HG03159 (cell line): ENCODE data around the gene GADD45B.

Source experiments
- ATAC-seq: cut with Tn5 transposase; IDR thresholded peaks from one replicate; pipeline ENCODE4 v1.9.1; 2021; ENCODE audit warnings: mild to moderate bottlenecking, moderate library complexity; ENCODE audit not compliant: unreplicated experiment

The GADD45B gene, protein sequence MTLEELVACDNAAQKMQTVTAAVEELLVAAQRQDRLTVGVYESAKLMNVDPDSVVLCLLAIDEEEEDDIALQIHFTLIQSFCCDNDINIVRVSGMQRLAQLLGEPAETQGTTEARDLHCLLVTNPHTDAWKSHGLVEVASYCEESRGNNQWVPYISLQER

DNA sequence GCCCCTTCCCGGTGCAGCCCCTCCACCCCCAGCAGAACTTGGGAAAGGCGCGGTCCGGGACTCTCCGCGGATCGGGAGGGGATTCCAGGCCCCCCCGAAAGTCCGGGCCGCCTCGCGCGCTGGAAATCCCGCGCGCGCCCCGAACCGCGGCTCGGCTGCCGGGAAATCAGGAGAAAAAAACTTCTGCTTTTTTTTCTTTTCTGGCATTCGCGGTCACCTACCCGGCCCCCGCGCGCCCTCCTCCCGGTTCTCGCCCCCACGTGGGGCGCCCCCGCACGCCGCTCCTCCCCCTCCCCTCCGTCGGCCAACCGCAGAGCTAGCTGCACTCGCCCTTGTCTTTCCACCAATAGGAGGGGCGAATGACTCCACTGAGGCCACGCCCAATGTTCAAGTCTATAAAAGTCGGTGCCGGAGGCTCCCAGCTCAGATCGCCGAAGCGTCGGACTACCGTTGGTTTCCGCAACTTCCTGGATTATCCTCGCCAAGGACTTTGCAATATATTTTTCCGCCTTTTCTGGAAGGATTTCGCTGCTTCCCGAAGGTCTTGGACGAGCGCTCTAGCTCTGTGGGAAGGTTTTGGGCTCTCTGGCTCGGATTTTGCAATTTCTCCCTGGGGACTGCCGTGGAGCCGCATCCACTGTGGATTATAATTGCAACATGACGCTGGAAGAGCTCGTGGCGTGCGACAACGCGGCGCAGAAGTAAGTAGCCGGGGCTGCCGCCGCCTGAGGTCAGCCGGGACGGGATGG, at the start of gene GADD45B:
Gene GADD45B, plus strand, starts transcription at position 426 of the 749 bp plus-strand sequence. Its CDS starts 232 bp downstream, at position 658.
- peak; percentile 54 for ATAC-seq

- peak; percentile 10 for ATAC-seq
These were observed 49.1 kb upstream of the GADD45B start for GRCh38 chr19:2426611-2427428.

DNA sequence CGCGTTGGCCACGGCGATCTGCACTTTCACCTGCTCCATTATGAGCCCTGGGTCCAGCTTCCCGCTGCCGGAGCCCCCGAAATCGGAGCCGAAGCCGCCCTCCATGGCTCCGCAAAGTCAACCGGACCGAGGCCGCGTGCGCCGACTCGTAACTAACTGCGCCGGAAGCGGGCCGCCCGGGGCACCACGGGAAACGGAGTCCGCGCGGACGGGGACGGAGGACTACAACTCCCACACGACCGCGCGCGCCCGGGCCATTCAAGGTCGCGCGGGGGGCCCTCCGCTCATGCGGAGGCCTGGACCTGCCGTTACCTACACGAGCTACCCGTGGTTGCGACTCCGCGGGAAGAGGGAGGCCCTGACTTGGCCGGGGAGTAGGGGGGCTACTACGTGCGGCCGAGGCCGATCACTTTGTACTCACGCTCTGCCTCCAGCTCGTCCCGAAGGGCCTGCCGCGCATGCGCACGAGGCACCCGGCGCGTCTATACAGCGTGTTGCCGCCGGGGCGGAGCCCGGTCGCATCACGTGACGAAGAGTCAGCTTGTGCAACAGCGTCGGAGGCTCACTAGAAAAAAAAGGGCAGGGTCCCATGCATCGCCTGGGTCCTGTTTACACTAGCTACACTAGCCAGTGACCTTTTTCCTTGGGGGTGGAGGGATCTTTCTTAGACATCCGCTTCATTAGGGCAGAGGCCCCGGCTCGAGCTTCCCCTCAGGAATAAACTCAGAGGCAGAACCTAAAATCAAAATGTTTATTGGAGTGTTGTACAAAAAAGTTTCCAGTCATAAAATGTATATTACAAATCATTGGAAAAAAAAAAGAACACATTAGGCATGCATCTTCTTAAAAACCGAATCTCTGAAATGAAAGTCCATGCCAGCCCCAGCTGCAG, 48.3 kb upstream of the GADD45B start, which contains the start of gene TIMM13:
Gene TIMM13, minus strand, starts transcription at position 158 of the 892 bp plus-strand sequence. Its CDS starts 53 bp downstream, at position 105.
- ATAC-seq, result peak; percentile 80

GRCh38 chr19:2428321-2428690, 47.6 kb upstream of the GADD45B start:
- no peak for ATAC-seq

DNA sequence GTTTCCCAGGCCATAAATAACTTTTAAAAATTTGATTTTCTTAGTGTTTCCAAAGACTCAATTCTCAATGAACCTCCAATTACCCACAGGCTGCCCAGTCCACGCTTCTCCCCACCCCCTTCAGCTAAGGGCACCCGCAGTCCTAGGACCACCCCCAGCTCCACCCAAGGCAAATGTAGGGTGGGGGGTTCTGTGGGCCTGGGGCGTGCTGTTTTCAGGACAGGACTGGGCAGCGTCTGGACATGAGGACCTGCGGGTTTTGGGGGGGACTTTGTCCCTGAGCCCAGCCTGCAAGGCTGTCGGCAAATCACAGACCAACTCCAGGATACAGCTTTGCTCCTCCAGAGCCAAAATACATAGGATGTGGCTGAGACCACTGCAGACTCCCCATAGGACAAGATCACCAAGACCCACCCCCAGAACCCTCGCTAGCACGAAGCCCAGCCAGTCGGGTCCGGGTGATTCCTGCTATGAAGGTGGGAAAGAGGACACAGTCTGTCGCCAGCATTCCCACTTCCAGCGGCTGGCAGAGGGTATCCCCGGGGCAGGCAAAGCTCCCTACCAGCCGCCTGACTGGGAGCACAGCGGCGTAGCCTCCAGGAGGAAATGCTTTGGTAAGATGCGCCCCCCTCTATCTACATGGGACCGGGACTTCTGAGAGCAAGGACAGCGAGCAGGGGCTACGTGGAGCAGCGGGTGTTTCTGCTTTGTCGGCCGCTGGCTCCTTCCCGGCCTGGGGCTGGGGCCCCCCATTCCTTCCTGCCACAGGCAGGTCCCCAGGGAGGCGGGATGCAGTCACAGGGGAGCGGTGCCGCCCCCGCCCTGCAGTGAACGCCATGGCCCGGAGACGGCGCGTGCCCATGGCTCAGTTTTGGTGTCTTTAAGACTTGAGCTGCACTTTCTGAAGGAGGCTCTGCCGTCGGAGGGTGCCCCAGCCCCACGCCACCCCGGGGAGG, 46.9 kb upstream of the GADD45B start:
- no peak for ATAC-seq

DNA sequence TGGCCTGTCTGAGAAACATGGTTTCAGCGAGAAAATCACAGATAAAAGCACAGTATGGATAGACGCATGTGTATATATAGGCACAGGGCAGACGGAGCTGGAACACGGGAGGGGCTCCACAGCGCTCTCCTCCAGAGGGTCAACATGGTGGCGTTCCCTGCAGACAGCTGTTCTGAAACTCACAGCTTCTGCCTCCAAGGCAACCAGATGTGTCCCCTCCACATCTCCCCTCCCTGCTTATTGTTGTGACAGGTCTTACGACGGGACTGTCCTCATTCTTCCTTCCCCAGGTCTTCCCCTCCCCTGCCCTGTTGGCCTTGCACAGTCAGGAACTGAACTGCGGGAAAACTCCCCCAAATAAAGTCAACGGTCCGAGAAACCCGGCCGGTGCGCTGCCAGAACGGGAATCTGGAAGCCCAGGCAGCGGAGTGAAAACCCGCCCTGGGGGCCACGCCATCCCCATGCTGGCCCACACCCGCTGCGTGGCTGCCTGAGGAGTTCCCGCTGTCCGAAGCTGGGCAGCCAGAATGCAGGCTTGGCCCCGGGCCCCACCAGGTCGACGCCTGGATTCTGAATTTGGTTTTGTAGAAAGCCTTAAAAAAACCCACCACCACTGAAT, 45.9 kb upstream of the GADD45B start:
- no peak for ATAC-seq

- no peak for ATAC-seq
These were observed 44.4 kb upstream of the GADD45B start for GRCh38 chr19:2431318-2432055.

- no peak for ATAC-seq
These were observed 43.6 kb upstream of the GADD45B start for GRCh38 chr19:2432131-2432848.

DNA sequence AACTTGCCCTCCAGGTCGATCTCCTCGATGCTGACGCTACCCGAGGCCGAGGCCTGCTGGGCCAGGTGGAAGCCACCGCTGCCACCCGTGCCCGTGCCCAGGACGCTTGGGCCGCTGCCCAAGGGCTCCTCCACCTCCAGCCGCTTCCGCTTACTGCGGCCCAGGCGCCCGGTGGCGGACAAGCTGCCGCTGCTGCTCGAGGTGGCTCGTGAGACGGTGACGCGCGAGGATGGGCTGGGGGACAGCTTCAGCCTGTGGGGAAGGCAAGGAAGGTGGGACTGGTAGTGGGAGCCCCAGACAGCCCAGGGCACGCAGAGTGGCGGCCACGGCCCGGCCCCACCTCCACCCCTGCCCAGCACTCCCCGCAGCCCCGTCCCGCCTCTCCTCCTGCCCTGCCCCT, 42.1 kb upstream of the GADD45B start:
- no peak for ATAC-seq

DNA sequence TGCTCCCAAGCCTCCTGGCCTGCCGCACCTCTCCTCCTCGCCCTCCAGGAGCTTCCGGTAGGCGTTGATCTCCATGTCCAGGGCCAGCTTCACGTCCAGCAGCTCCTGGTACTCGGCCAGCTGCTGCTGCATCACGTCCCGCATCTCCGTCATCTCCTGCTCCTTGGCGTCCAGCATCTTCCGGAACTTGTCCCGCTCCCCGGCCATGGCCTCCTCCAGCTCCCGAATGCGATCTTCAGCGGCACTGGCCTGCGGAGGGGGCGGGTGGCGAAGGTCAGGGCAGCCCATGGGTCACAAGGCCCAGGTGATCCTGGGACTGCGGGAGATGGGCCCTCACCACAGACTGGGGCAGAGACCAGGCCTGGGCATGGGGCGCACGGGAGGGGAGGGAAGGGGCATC, 41.7 kb upstream of the GADD45B start:
- ATAC-seq, result no peak

DNA sequence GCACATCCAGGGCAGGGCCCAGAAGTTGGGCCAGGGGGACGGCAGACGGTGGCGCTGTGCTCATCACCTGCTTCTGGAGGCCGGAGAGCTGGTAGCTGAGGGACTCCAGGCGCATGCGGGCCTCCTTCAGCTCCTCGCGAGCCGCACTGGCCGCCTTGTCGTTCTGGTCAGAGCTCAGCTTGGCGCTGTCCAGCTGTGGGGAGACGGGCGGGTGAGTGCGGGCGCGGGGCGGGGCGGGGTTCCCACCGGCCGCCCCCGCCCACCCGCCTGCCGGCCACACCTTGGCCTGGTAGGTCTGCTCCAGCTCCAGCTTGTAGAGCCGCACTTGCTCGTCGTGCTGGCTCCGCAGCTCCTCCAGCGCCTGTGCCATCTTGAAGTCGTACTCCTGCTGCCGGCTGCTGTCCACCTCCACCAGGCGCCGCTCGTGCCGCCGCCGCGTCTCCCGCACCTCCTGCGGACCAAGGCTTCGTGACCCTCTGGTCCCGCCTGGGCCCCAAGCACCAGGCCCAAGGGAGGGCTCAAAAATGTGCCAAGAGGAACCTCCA, 41.1 kb upstream of the GADD45B start:
- ATAC-seq, result no peak

DNA sequence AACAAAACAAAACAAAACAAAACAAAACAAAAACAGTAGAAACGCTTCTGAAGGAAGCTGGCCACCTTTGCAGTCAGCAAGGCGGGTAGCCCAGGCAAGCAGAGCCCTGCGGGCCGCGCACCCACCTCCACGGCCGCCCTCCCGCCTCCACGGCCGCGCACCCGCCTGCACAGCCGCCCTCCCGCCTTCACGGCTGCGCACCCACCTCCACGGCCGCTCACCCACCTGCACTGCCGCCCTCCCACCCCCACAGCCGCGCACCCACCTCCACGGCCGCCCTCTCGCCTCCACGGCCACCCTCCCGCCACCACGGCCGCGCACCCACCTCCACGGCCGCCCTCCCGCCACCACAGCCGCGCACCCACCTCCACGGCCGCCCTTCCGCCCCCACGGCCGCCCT, 39.5 kb upstream of the GADD45B start:
- ATAC-seq, result no peak

DNA sequence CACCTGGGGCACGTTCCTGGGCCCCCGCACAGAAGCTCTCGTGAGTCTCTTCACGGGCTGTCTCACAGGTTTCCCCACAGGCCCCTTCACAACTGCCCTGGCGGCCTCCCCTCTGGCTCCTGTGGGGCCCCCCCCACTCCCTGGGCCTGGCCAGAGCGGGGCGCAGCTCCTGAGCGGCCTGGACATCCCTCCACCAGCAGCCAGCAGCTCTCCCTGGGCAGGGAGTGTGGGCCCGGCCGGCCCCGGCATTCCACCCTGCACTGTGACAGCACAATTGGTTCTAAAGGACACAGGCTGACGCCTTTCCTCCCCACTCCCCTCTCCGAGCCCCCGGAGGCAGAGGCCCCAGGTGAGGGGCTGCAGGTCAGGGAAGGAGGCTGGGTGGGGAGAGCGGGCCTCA, 39.0 kb upstream of the GADD45B start:
- ATAC-seq, result no peak

- ATAC-seq, result no peak
These were observed 37.7 kb upstream of the GADD45B start for GRCh38 chr19:2438178-2438577.

DNA sequence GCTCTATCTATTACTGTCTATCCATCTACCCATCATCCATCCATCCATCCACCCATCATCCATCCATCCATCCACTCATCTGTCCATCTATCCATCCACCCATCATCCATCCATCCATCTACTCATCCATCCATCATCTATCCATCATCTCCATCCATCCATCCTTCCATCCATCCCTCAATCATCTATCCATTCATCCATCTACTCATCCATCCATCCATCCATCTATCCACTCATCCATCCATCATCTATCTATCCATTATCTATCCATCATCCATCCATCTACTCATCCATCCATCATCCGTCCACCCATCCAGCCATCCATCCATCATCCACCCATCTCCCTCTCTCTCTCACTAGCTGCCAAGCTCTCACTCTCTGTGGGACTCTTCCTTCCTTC, 35.4 kb upstream of the GADD45B start:
- no peak for ATAC-seq

DNA sequence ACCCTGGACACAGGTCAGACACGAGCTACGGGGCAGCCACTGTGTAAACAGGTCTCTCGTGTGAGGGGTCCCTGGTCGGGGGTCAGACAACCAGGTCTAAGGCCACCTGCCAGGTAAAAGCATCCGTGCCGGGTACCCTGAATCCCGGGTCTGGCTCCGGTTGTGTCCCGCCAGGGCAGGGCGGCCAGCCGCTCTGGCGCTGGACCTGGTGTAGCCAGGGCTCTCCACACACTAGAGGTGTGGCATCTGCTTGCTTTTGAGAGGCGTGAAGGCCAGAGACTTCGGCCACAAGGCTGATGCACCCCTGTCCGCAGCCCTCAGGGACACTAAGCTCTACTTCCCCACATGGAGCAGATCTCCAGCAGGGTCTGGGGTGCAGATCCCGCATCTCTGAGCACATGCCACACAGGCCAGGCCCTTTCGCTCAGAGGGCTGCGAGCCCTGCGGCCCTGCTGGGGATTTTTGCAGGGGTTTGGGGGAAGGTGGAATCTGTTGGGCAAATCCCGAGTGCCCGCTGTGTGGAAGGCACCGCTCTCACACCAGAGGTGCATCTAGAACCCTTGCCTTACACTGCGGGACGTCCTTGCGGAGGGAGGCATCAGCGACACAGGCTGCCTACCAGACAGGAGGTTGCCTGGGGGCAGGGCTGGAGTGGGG, 34.7 kb upstream of the GADD45B start:
- ATAC-seq, result no peak
